Measurements from ENCODE around the gene PPP1R12B. TPM values are rescaled to one million over a fixed set of nuclear protein-coding genes. Genes with fewer than 3 reads are reported as not detected.

PPP1R12B gene
- total and polyA plus RNA-seq, 4 donors = 4.0 to 31.6 (median 9.7) TPM

DNA sequence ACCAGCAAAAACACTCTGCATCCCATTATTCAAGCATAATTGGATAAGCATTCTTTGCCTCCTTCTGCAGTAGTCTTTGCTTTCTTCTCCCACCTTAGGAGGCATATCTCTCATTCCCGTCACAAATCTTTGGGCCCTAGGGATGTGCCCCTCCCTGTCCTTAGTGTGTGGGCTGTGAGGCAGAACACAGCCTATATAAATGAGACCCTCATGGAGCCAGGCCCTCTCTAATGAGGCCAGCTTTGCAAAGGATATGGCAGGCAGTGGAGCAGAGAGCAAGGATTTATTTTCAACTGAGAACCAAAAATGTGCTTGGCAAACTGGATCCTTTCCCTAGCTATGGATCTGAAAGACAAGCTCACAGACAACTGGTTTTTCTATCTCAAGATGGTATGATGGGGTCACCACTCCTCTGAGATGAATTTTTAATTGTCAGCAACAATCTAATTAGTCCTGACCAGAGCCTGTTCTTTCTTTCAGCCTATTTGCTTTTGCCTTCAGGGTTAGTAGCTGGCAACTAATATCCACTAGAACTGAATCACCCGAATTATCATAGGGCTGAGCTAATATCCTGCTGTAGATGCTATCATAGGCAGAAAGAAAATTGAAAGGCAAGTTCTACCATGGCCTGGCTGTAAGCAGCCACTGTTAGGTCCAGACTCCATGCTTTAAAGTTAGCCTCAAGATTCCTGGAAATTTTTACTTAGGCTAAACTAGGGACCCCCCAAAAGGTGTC is 227.6 kb downstream of the PPP1R12B start:
- no peak for DNase-seq (ENCODE audit: low spot score)
- peaks cover 1 to 17% (median 12%) of the 10 kb centered on the region in 4 donors for H3K36me3 ChIP-seq (ENCODE audit: control insufficient read depth in 4 of 4, insufficient read depth in 3 of 4, low read depth in 1 of 4, low read length in 3 of 4)
- 81% methylated on average over 2 of the region's 2 CpGs for WGBS
- no peaks in the 10 kb centered on the region for H3K27me3 ChIP-seq (ENCODE audit: control insufficient read depth in 4 of 4, insufficient read depth in 4 of 4, low read length in 3 of 4)
- H3K9ac ChIP-seq (ENCODE audit: low read depth in 1 of 2, low read length in 2 of 2) = no peak overlapping the region
- no peaks in the 10 kb centered on the region for H3K4me1 ChIP-seq (ENCODE audit: control insufficient read depth in 4 of 4, insufficient read depth in 4 of 4, low read length in 3 of 4)
- TF ChIP-seq, protein P1, sequence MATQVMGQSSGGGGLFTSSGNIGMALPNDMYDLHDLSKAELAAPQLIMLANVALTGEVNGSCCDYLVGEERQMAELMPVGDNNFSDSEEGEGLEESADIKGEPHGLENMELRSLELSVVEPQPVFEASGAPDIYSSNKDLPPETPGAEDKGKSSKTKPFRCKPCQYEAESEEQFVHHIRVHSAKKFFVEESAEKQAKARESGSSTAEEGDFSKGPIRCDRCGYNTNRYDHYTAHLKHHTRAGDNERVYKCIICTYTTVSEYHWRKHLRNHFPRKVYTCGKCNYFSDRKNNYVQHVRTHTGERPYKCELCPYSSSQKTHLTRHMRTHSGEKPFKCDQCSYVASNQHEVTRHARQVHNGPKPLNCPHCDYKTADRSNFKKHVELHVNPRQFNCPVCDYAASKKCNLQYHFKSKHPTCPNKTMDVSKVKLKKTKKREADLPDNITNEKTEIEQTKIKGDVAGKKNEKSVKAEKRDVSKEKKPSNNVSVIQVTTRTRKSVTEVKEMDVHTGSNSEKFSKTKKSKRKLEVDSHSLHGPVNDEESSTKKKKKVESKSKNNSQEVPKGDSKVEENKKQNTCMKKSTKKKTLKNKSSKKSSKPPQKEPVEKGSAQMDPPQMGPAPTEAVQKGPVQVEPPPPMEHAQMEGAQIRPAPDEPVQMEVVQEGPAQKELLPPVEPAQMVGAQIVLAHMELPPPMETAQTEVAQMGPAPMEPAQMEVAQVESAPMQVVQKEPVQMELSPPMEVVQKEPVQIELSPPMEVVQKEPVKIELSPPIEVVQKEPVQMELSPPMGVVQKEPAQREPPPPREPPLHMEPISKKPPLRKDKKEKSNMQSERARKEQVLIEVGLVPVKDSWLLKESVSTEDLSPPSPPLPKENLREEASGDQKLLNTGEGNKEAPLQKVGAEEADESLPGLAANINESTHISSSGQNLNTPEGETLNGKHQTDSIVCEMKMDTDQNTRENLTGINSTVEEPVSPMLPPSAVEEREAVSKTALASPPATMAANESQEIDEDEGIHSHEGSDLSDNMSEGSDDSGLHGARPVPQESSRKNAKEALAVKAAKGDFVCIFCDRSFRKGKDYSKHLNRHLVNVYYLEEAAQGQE (IDR thresholded peaks at IDR 0.05) = no peak
- TF ChIP-seq FOXA1 (IDR thresholded peaks at IDR 0.05) = no peak
- TF ChIP-seq TAF1 (conservative IDR thresholded peaks at IDR 0.05) = no peak
- TF ChIP-seq SP1 (IDR thresholded peaks at IDR 0.05) = no peak
- TF ChIP-seq GABPA (IDR thresholded peaks at IDR 0.05 in 1 of 2, conservative IDR thresholded peaks at IDR 0.05 in 1 of 2) = no peak
- no peak for TF ChIP-seq NR2F2 (IDR thresholded peaks at IDR 0.05)
- no peak for TF ChIP-seq HNF4A (conservative IDR thresholded peaks at IDR 0.05)
- TF ChIP-seq FOXA2 (IDR thresholded peaks at IDR 0.05) = no peak
- TF ChIP-seq HNF4G (IDR thresholded peaks at IDR 0.05) = no peak
- TF ChIP-seq, protein P2, sequence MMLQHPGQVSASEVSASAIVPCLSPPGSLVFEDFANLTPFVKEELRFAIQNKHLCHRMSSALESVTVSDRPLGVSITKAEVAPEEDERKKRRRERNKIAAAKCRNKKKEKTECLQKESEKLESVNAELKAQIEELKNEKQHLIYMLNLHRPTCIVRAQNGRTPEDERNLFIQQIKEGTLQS (IDR thresholded peaks at IDR 0.05) = no peak
- TF ChIP-seq YY1 (IDR thresholded peaks at IDR 0.05) = no peak
- TF ChIP-seq, protein P3, sequence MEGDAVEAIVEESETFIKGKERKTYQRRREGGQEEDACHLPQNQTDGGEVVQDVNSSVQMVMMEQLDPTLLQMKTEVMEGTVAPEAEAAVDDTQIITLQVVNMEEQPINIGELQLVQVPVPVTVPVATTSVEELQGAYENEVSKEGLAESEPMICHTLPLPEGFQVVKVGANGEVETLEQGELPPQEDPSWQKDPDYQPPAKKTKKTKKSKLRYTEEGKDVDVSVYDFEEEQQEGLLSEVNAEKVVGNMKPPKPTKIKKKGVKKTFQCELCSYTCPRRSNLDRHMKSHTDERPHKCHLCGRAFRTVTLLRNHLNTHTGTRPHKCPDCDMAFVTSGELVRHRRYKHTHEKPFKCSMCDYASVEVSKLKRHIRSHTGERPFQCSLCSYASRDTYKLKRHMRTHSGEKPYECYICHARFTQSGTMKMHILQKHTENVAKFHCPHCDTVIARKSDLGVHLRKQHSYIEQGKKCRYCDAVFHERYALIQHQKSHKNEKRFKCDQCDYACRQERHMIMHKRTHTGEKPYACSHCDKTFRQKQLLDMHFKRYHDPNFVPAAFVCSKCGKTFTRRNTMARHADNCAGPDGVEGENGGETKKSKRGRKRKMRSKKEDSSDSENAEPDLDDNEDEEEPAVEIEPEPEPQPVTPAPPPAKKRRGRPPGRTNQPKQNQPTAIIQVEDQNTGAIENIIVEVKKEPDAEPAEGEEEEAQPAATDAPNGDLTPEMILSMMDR (IDR thresholded peaks at IDR 0.05; ENCODE audit: low read depth, low read length, missing input control) = no peak
- TF ChIP-seq RXRA (IDR thresholded peaks at IDR 0.05) = no peak
- no peak for TF ChIP-seq EGR1 (IDR thresholded peaks at IDR 0.05; ENCODE audit: low read depth in 2 of 2)
- no peak for TF ChIP-seq JUND (IDR thresholded peaks at IDR 0.05)
- no peak overlapping the region for H3K27ac ChIP-seq (ENCODE audit: low read depth in 1 of 2, low read length in 2 of 2)
- no peaks in the 10 kb centered on the region for H3K9me3 ChIP-seq (ENCODE audit: control insufficient read depth in 4 of 4, low read length in 3 of 4)
- H3K4me3 ChIP-seq (ENCODE audit: low read depth in 1 of 3, low read length in 3 of 3) = no peak overlapping the region

DNA sequence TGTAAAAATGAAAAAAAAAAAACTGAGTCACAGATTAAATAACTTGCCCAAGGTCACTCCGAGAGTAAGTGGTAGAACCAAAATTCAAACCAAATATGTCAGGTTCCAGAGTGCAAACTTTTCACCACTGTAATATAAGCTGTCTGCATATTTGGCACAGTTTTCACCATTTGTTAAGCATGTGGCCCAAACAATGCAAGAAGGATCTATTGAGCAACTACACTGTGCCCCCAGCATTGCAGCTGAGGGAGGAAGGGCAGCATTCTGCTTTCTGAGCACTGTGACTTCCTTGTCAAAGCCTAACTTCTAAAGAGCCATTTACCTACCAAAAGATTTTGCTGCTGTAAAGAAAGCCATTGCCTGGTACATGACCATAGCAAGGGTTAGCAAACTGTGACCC is 228.3 kb downstream of the PPP1R12B start:
- TF ChIP-seq YY1 (IDR thresholded peaks at IDR 0.05) (no peak), TAF1 (conservative IDR thresholded peaks at IDR 0.05) (no peak), RAD21 (IDR thresholded peaks at IDR 0.05) (no peak), NR2F2 (IDR thresholded peaks at IDR 0.05) (no peak)
- no peaks in the 10 kb centered on the region for H3K9me3 ChIP-seq (ENCODE audit: control insufficient read depth in 4 of 4, low read length in 3 of 4)
- peaks cover 1 to 21% (median 12%) of the 10 kb centered on the region in 4 donors for H3K36me3 ChIP-seq (ENCODE audit: control insufficient read depth in 4 of 4, insufficient read depth in 3 of 4, low read depth in 1 of 4, low read length in 3 of 4)
- no peaks in the 10 kb centered on the region for H3K27me3 ChIP-seq (ENCODE audit: control insufficient read depth in 4 of 4, insufficient read depth in 4 of 4, low read length in 3 of 4)
- no peak overlapping the region for H3K4me3 ChIP-seq (ENCODE audit: low read depth in 1 of 3, low read length in 3 of 3)
- 88% methylated on average over 1 of the region's 1 CpG for whole genome bisulfite sequencing
- DNase-seq (ENCODE audit: low spot score) = no peak
- H3K9ac ChIP-seq (ENCODE audit: low read depth in 1 of 2, low read length in 2 of 2) = no peak overlapping the region
- H3K27ac ChIP-seq (ENCODE audit: low read depth in 1 of 2, low read length in 2 of 2) = no peak overlapping the region
- no peaks in the 10 kb centered on the region for H3K4me1 ChIP-seq (ENCODE audit: control insufficient read depth in 4 of 4, insufficient read depth in 4 of 4, low read length in 3 of 4)

Measured in liver (tissue), 9 donors.